IMR-90 (cell line): ENCODE measurements around the gene NTSR1. TPM values are rescaled to one million over a fixed set of nuclear protein-coding genes. Genes with fewer than 3 reads are reported as not detected.
A peak's percentile ranks its signal among the peaks of the same experiment; 100 is the strongest.

ENCODE experiments used
- ATAC-seq: fragments of 200-7000 bp; cut with Tn5 transposase; 2 replicates; pipeline ENCODE4 v1.9.1; 2020; ENCODE audit warnings: low read depth, mild to moderate bottlenecking, moderate library complexity
- BruUV-seq: library from RNA; stranded (reverse); fragments of 400-500 nt; replicated peaks from 2 replicates; lab custom pipeline; 2021; lab: Mats Ljungman, UMichigan
- CTCF ChIA-PET: fragments of 300-600 bp; formaldehyde crosslinking; extraction: SDS; loops from one replicate; lab custom pipeline; 2021; ENCODE audit warnings: antibody characterized with exemption; lab: Yijun Ruan, JAX
- POLR2A ChIA-PET: fragments of 300-600 bp; sonication (Branson Sonifier 250); formaldehyde crosslinking; loops from one replicate; lab custom pipeline; 2022; ENCODE audit warnings: antibody characterized with exemption; ENCODE audit not compliant: unreplicated experiment; lab: Charles Lee
- DNase-seq: peaks from one replicate; pipeline ENCODE4 v3.0.0; 2013
- H2AFZ ChIP-seq: replicated peaks from 2 replicates; pipeline ENCODE3; 2013; ENCODE audit warnings: low read length, mild to moderate bottlenecking; ENCODE audit not compliant: poor library complexity
- H2AK5ac ChIP-seq: 2 replicates; pipeline ENCODE4 v1.6.1; 2013; ENCODE audit warnings: low read depth, low read length, inconsistent platforms
- H2AK9ac ChIP-seq: replicated peaks from 2 replicates; pipeline ENCODE3; 2013; ENCODE audit warnings: mild to moderate bottlenecking, low read depth, low read length, moderate library complexity; ENCODE audit not compliant: poor library complexity
- H2BK120ac ChIP-seq: 2 replicates; pipeline ENCODE4 v1.6.1; 2013; ENCODE audit warnings: low read depth, low read length, inconsistent platforms
- H2BK15ac ChIP-seq: 3 replicates; pipeline ENCODE4 v1.6.1; 2013; ENCODE audit warnings: low read depth, low read length, inconsistent platforms
- H2BK20ac ChIP-seq: 2 replicates; pipeline ENCODE4 v1.6.1; 2013; ENCODE audit warnings: low read depth, mild to moderate bottlenecking, inconsistent platforms, low read length, moderate library complexity
- H2BK5ac ChIP-seq: 2 replicates; pipeline ENCODE4 v1.6.1; 2013; ENCODE audit warnings: mild to moderate bottlenecking, low read depth, low read length, inconsistent platforms; ENCODE audit not compliant: poor library complexity, severe bottlenecking
- H3K14ac ChIP-seq: replicated peaks from 2 replicates; pipeline ENCODE4 v1.6.1; 2013; ENCODE audit warnings: low read depth, low read length, inconsistent platforms
- H3K18ac ChIP-seq: 2 replicates; pipeline ENCODE4 v1.6.1; 2013; ENCODE audit warnings: low read depth, low read length, control low read depth
- H3K23ac ChIP-seq: 2 replicates; pipeline ENCODE4 v1.6.1; 2013; ENCODE audit warnings: low read depth, low read length, inconsistent platforms
- H3K27ac ChIP-seq: 2 replicates; pipeline ENCODE4 v1.5.1; 2013; ENCODE audit warnings: mild to moderate bottlenecking, control low read depth, low read length; ENCODE audit not compliant: insufficient read depth
- H3K27me3 ChIP-seq: 2 replicates; pipeline ENCODE4 v1.6.1; 2013; ENCODE audit warnings: low read length; ENCODE audit not compliant: control insufficient read depth, insufficient read depth
- H3K36me3 ChIP-seq: 2 replicates; pipeline ENCODE4 v1.6.1; 2013; ENCODE audit warnings: low read length, mixed read lengths; ENCODE audit not compliant: control insufficient read depth, insufficient read depth
- H3K4ac ChIP-seq: 2 replicates; pipeline ENCODE4 v1.6.1; 2013; ENCODE audit warnings: low read depth, low read length, inconsistent platforms
- H3K4me1 ChIP-seq: 2 replicates; pipeline ENCODE4 v1.6.1; 2013; ENCODE audit warnings: low read length, mixed read lengths; ENCODE audit not compliant: control insufficient read depth, insufficient read depth
- H3K4me2 ChIP-seq: 2 replicates; pipeline ENCODE4 v1.6.1; 2013; ENCODE audit warnings: low read depth, mild to moderate bottlenecking, control low read depth, low read length, moderate library complexity
- H3K4me3 ChIP-seq: 2 replicates; pipeline ENCODE4 v1.5.1; 2013; ENCODE audit warnings: low read depth, mild to moderate bottlenecking, control low read depth, low read length, moderate library complexity; ENCODE audit not compliant: insufficient read depth
- H3K56ac ChIP-seq: 2 replicates; pipeline ENCODE4 v1.6.1; 2013; ENCODE audit warnings: low read length, inconsistent platforms; ENCODE audit not compliant: insufficient read depth; ENCODE audit errors: extremely low read depth
- H3K79me1 ChIP-seq, 2 experiments: 2 replicates each; pipeline ENCODE4 v1.6.1; 2013; ENCODE audit warnings: low read length in 2 of 2, inconsistent platforms in 1 of 2, low read depth in 1 of 2
- H3K9ac ChIP-seq: 2 replicates; pipeline ENCODE4 v1.6.1; 2013; ENCODE audit warnings: low read depth, low read length, control low read depth
- H3K9me1 ChIP-seq: 2 replicates; pipeline ENCODE4 v1.6.1; 2013; ENCODE audit warnings: low read length, inconsistent platforms; ENCODE audit not compliant: insufficient read depth
- H3K9me3 ChIP-seq: 2 replicates; pipeline ENCODE4 v1.6.1; 2013; ENCODE audit warnings: low read length; ENCODE audit not compliant: control insufficient read depth, insufficient read depth
- H4K20me1 ChIP-seq: 2 replicates; pipeline ENCODE4 v1.6.1; 2013; ENCODE audit warnings: low read length, inconsistent platforms; ENCODE audit not compliant: insufficient read depth
- H4K5ac ChIP-seq: 2 replicates; pipeline ENCODE4 v1.6.1; 2013; ENCODE audit warnings: mild to moderate bottlenecking, low read depth, low read length, control low read depth
- H4K8ac ChIP-seq, 2 experiments: 2 replicates each; pipeline ENCODE4 v1.6.1; 2013; ENCODE audit warnings: low read depth in 2 of 2, low read length in 2 of 2, control low read depth in 1 of 2, inconsistent platforms in 1 of 2
- H4K91ac ChIP-seq: 2 replicates; pipeline ENCODE4 v1.6.1; 2013; ENCODE audit warnings: low read depth, low read length, inconsistent platforms; ENCODE audit not compliant: insufficient read depth
- BHLHE40 ChIP-seq: fragments of 150-350 bp; IDR thresholded peaks from 2 replicates; pipeline ENCODE4 v1.6.1; 2016; ENCODE audit warnings: mild to moderate bottlenecking, low read depth, low read length
- CEBPB ChIP-seq: IDR thresholded peaks from 2 replicates; pipeline ENCODE4 v1.6.1; 2012; ENCODE audit warnings: low read depth, low read length, improper control_type of control experiment
- CTCF ChIP-seq: conservative IDR thresholded peaks from 2 replicates; pipeline ENCODE4 v1.5.1; 2012; ENCODE audit warnings: mild to moderate bottlenecking, low read depth, low read length, improper control_type of control experiment
- ELK1 ChIP-seq: fragments of 150-350 bp; IDR thresholded peaks from 2 replicates; pipeline ENCODE4 v1.6.1; 2016; ENCODE audit warnings: low read depth, mild to moderate bottlenecking, low read length, moderate library complexity, borderline replicate concordance
- FOS ChIP-seq: fragments of 150-350 bp; IDR thresholded peaks from 2 replicates; pipeline ENCODE4 v1.6.1; 2016; ENCODE audit warnings: low read depth, low read length
- MAFK ChIP-seq: IDR thresholded peaks from 2 replicates; pipeline ENCODE4 v1.6.1; 2012; ENCODE audit warnings: low read depth, low read length, improper control_type of control experiment
- MAZ ChIP-seq: IDR thresholded peaks from 2 replicates; pipeline ENCODE4 v1.6.1; 2012; ENCODE audit warnings: low read depth, mild to moderate bottlenecking, low read length, improper control_type of control experiment, moderate library complexity, borderline replicate concordance
- MXI1 ChIP-seq: IDR thresholded peaks from 2 replicates; pipeline ENCODE4 v1.6.1; 2012; ENCODE audit warnings: low read depth, mild to moderate bottlenecking, low read length, moderate library complexity, borderline replicate concordance
- RAD21 ChIP-seq: IDR thresholded peaks from 2 replicates; pipeline ENCODE4 v1.6.1; 2012; ENCODE audit warnings: low read length, improper control_type of control experiment
- RCOR1 ChIP-seq: IDR thresholded peaks from 2 replicates; pipeline ENCODE4 v1.6.1; 2012; ENCODE audit warnings: mild to moderate bottlenecking, low read length, improper control_type of control experiment; ENCODE audit not compliant: insufficient replicate concordance
- RFX5 ChIP-seq: IDR thresholded peaks from 2 replicates; pipeline ENCODE4 v1.8.0; 2012; ENCODE audit warnings: low read depth, mild to moderate bottlenecking, low read length, moderate library complexity
- SMC3 ChIP-seq: fragments of 150-350 bp; IDR thresholded peaks from 2 replicates; pipeline ENCODE4 v1.6.1; 2016; ENCODE audit warnings: low read depth, mild to moderate bottlenecking, antibody characterized with exemption, low read length, moderate library complexity
- USF2 ChIP-seq: fragments of 150-350 bp; IDR thresholded peaks from 2 replicates; pipeline ENCODE4 v1.6.1; 2017; ENCODE audit warnings: mild to moderate bottlenecking, antibody characterized with exemption, low read length, low read depth
- WGBS, 2 experiments: methylation state at CpG; one replicate each; pipeline versions ENCODE4 v1.1.5 to v1.1.7; 2013; ENCODE audit warnings: missing lambda C conversion rate in 2 of 2; ENCODE audit not compliant: insufficient read length in 1 of 2; ENCODE audit errors: extremely low coverage in 2 of 2; 5-methylcytosine and 5-hydroxymethylcytosine counted together
- dilution Hi-C: fragments of 300-500 bp; cut with HindIII; formaldehyde crosslinking; loops from one replicate; pipeline ENCODE4 v1.14.3; 2018; ENCODE audit warnings: low sequenced_read_pairs; ENCODE audit not compliant: unreplicated experiment
- in situ Hi-C: fragments of 300-500 bp; cut with MboI; formaldehyde crosslinking; loops from 3 replicates; pipeline ENCODE4 v1.14.3; 2019; ENCODE audit warnings: low sequenced_read_pairs, inconsistent platforms, mixed read lengths
- intact Hi-C: fragments of 100-400 bp; cut with micrococcal nuclease; formaldehyde crosslinking; loops from 2 replicates; pipeline ENCODE4 v1.10.0; 2022
- polyA plus RNA-seq, 3 experiments: library from polyadenylated mRNA; depleted of rRNA; stranded (reverse); fragments of >200 nt; gene quantifications; 2 replicates each; pipeline ENCODE4 v1.2.3, GENCODE V29; 2012; ENCODE audit warnings: low replicate concordance in 1 of 3
- total RNA-seq: library from RNA; depleted of rRNA; stranded (reverse); fragments of >200 nt; gene quantifications from 2 replicates; pipeline ENCODE4 v1.2.3, GENCODE V29; 2012

The NTSR1 gene
- total and polyA plus RNA-seq, 2 of the 4 experiments (the other 2 are of a cell fraction), result 0.54 to 1.8 TPM

- Histone ChIP-seq H3K4ac (no peak overlapping the region), H2AK9ac (peak overlapping the region; percentile 48), H3K4me1 (peaks cover 3% of the 10 kb centered on the region; the same call in 1 of the 2 replicates), H3K23ac (no peak overlapping the region), H3K79me1 (no peaks in the 10 kb centered on the region), H2BK20ac (no peak overlapping the region), H2BK15ac (no peak overlapping the region), H3K36me3 (no peaks in the 10 kb centered on the region), H2AK5ac (peak overlapping the region; percentile 32; the same call in 1 of the 2 replicates), H3K4me3 (no peak overlapping the region), H3K4me2 (no peak overlapping the region), H4K8ac (no peak overlapping the region; a peak in 1 of 4 replicates), H3K9me3 (peaks cover 5% of the 10 kb centered on the region), H3K56ac (no peak overlapping the region), H3K27me3 (peaks cover 5% of the 10 kb centered on the region; the same call in 1 of the 2 replicates), H2BK120ac (no peak overlapping the region), H3K18ac (no peak overlapping the region), H4K5ac (no peak overlapping the region), H3K14ac (0 out of 2 replicates have a peak overlapping the region, but pooled peaks have one; percentile 52), H2AFZ (peak overlapping the region; percentile 69), H3K9me1 (no peaks in the 10 kb centered on the region), H3K9ac (no peak overlapping the region), H4K91ac (no peak overlapping the region), H2BK5ac (no peak overlapping the region), H3K27ac (no peak overlapping the region), H4K20me1 (no peaks in the 10 kb centered on the region)
- no peak for TF ChIP-seq MAZ
- no peak for TF ChIP-seq BHLHE40
- TF ChIP-seq USF2, result no peak
- no peak for TF ChIP-seq RFX5
- TF ChIP-seq CTCF, result no peak
- no peak for TF ChIP-seq SMC3
- no peak for TF ChIP-seq CEBPB
- TF ChIP-seq FOS, result no peak
- TF ChIP-seq MAFK, result no peak
- TF ChIP-seq ELK1, result no peak
- TF ChIP-seq RCOR1, result no peak
- no peak for TF ChIP-seq RAD21
- TF ChIP-seq MXI1, result no peak
- in situ Hi-C loops, result loop anchor here (25.0 kb wide), 1 partner anchor 337 kb away; the partner anchor contains the start of gene BHLHE23
- CTCF ChIA-PET, result interaction anchor here (1.3 kb wide), 1 partner anchor 117 kb away, joined by 4 read pairs; no protein-coding TSS in a partner anchor
- peak; percentile 63 for ATAC-seq
- 47% methylated on average over 7 of the region's 25 CpGs; no CpG with 5 or more reads in 1 of the 2 experiments for WGBS, 2 experiments
- dilution Hi-C loops, result no loop called here
- BruUV-seq, result no TSS peak
- intact Hi-C loops, result no loop called here
- no peak for DNase-seq
- POLR2A ChIA-PET, result no interaction called here
These were observed 33.3 kb upstream of the NTSR1 start for GRCh38 chr20:62675156-62675876.
